ENCODE results near the gene CARS2.

GRCh38 chr13:110685305-110686020, 20.5 kb downstream of the CARS2 start:
- TF ChIP-seq EZH2 (IDR thresholded peaks at IDR 0.05) (no peak), POLR2AphosphoS5 (IDR thresholded peaks at IDR 0.05; ENCODE audit: borderline replicate concordance, low read depth, low read length) (no peak), FOXP2 (optimal IDR thresholded peaks at IDR 0.05; ENCODE audit: control extremely low read depth, extremely low read length, insufficient read depth) (no peak)

Data from SK-N-MC (cell line).